B cell (primary cell): ENCODE measurements around the gene INCA1. TPM values are rescaled to one million over a fixed set of nuclear protein-coding genes. Genes with fewer than 3 reads are reported as not detected.

Experiments used
- ATAC-seq: fragments of 200-7000 bp; cut with Tn5 transposase; one replicate; pipeline ENCODE4 v1.10.0; 2021; ENCODE audit warnings: low read depth, mild to moderate bottlenecking, moderate number of reproducible peaks, moderate library complexity
- CTCF ChIA-PET: fragments of 350-600 bp; sonication (Branson Sonifier 250); formaldehyde crosslinking; loops from one replicate; lab custom pipeline; 2021; ENCODE audit warnings: antibody characterized with exemption, inconsistent platforms; lab: Charles Lee
- POLR2A ChIA-PET: fragments of 350-600 bp; sonication (Branson Sonifier 250); formaldehyde crosslinking; loops from one replicate; lab custom pipeline; 2021; ENCODE audit warnings: antibody characterized with exemption; lab: Charles Lee
- DNase-seq: peaks from one replicate; pipeline ENCODE4 v3.0.0; 2013
- H2AFZ ChIP-seq: 2 replicates; pipeline ENCODE4 v1.6.1; 2012; ENCODE audit warnings: mild to moderate bottlenecking, low read depth, low read length; ENCODE audit not compliant: insufficient read depth, poor library complexity, severe bottlenecking
- H3K27ac ChIP-seq, 2 donors: 1 replicate in 1 of 2; 2 replicates in 1 of 2; pipeline ENCODE4 v1.5.1; 2012 to 2013; ENCODE audit warnings: low read length in 2 of 2, mild to moderate bottlenecking in 2 of 2, moderate library complexity in 1 of 2
- H3K27me3 ChIP-seq, 4 experiments: fragments of 200-600 bp in 1 of 4; sonication (generic) in 1 of 4; replicated peaks in 1 of 4; 1 replicate in 2 of 4; 2 replicates in 2 of 4; pipeline versions ENCODE4 v1.6.1 to v1.7.0; 2013 to 2016; ENCODE audit warnings: low read length in 3 of 4, mild to moderate bottlenecking in 2 of 4, mixed read lengths in 1 of 4, moderate library complexity in 1 of 4; ENCODE audit not compliant: insufficient read depth in 4 of 4, control insufficient read depth in 3 of 4; ENCODE audit errors: control extremely low read depth in 1 of 4
- H3K36me3 ChIP-seq, 2 experiments: replicated peaks in 1 of 2; 1 replicate in 1 of 2; 2 replicates in 1 of 2; pipeline versions ENCODE4 v1.6.1 to v1.7.1; 2013; ENCODE audit warnings: low read length in 1 of 2; ENCODE audit not compliant: insufficient read depth in 2 of 2, control insufficient read depth in 1 of 2; ENCODE audit errors: control extremely low read depth in 1 of 2, extremely low read depth in 1 of 2
- H3K4me1 ChIP-seq, 2 donors: fragments of 200-600 bp in 1 of 2; sonication (generic) in 1 of 2; 1 replicate in 1 of 2; 2 replicates in 1 of 2; pipeline versions ENCODE4 v1.5.1 to v1.6.1; 2013 to 2017; ENCODE audit warnings: low read length in 2 of 2; ENCODE audit not compliant: control insufficient read depth in 2 of 2, insufficient read depth in 2 of 2
- H3K4me2 ChIP-seq: replicated peaks from 2 replicates; pipeline ENCODE3; 2012; ENCODE audit warnings: mild to moderate bottlenecking, low read depth, low read length; ENCODE audit not compliant: poor library complexity, severe bottlenecking
- H3K4me3 ChIP-seq, 5 experiments: fragments of 200-600 bp in 1 of 5; sonication (generic) in 1 of 5; 1 replicate in 3 of 5; 2 replicates in 2 of 5; pipeline versions ENCODE4 v1.5.1 to v1.7.0; 2011 to 2016; ENCODE audit warnings: low read length in 4 of 5, mild to moderate bottlenecking in 4 of 5, low read depth in 2 of 5, control low read depth in 1 of 5, moderate library complexity in 1 of 5; ENCODE audit not compliant: insufficient read depth in 1 of 5; ENCODE audit errors: control extremely low read depth in 1 of 5, extremely low read depth in 1 of 5
- H3K79me2 ChIP-seq: fragments of 200-600 bp; sonication (generic); one replicate; pipeline ENCODE4 v1.6.0; 2016; ENCODE audit warnings: low read length; ENCODE audit not compliant: control insufficient read depth, insufficient read depth
- H3K9ac ChIP-seq: fragments of 200-600 bp; sonication (generic); 2 replicates; pipeline ENCODE4 v1.6.1; 2017; ENCODE audit warnings: mild to moderate bottlenecking, low read length, moderate library complexity
- H3K9me3 ChIP-seq, 3 donors: one replicate each; pipeline versions ENCODE4 v1.6.1 to v1.7.1; 2013; ENCODE audit warnings: low read length in 2 of 3; ENCODE audit not compliant: control insufficient read depth in 2 of 3, insufficient read depth in 1 of 3; ENCODE audit errors: control extremely low read depth in 1 of 3
- H4K20me1 ChIP-seq: 2 replicates; pipeline ENCODE4 v1.6.0; 2012; ENCODE audit warnings: mild to moderate bottlenecking, low read length; ENCODE audit not compliant: insufficient read depth, control insufficient read depth, poor library complexity, severe bottlenecking
- H3K27ac Mint-ChIP-seq: one replicate; pipeline ENCODE4 v1.8.0; 2021; ENCODE audit warnings: mixed read lengths
- H3K27me3 Mint-ChIP-seq: one replicate; pipeline ENCODE4 v1.8.0; 2021; ENCODE audit warnings: mixed read lengths
- H3K4me1 Mint-ChIP-seq: one replicate; pipeline ENCODE4 v1.8.0; 2021; ENCODE audit warnings: mixed read lengths
- H3K4me3 Mint-ChIP-seq: one replicate; pipeline ENCODE4 v1.8.0; 2021; ENCODE audit warnings: mixed read lengths
- H3K9me3 Mint-ChIP-seq: one replicate; pipeline ENCODE4 v1.8.0; 2022; ENCODE audit warnings: mixed read lengths; ENCODE audit not compliant: insufficient read depth
- CTCF ChIP-seq: fragments of 200-600 bp; IDR thresholded peaks from one replicate; pipeline ENCODE4 v1.8.0; 2022; ENCODE audit warnings: antibody characterized with exemption, mild to moderate bottlenecking
- EZH2 ChIP-seq: IDR thresholded peaks from 2 replicates; pipeline ENCODE4 v1.6.1; 2012; ENCODE audit warnings: borderline replicate concordance, low read depth, mild to moderate bottlenecking, moderate library complexity, low read length; ENCODE audit not compliant: insufficient read depth, poor library complexity, severe bottlenecking
- WGBS: methylation state at CpG from one replicate; pipeline ENCODE4 v1.1.5; 2013; ENCODE audit warnings: missing lambda C conversion rate; ENCODE audit not compliant: insufficient coverage; 5-methylcytosine and 5-hydroxymethylcytosine counted together
- intact Hi-C: fragments of 100-400 bp; cut with micrococcal nuclease; formaldehyde crosslinking; loops from one replicate; pipeline ENCODE4 v1.10.0; 2022
- polyA plus RNA-seq: library from polyadenylated mRNA; depleted of rRNA; stranded (reverse); fragments of >200 nt; gene quantifications from 2 replicates; pipeline ENCODE4 v1.2.3, GENCODE V29; 2012
- total RNA-seq, 2 donors: library from RNA; stranded (reverse); fragments of 120-200 nt in 1 of 2; gene quantifications; 1 replicate in 1 of 2; 2 replicates in 1 of 2; pipeline versions ENCODE4 v1.2.3 to v1.2.4, GENCODE V29; 2013 to 2022

INCA1 gene
- total and polyA plus RNA-seq, 2 donors (not counting 1 experiment from before 2014, with no cell fraction given), result 0.30 to 0.60 TPM

- Histone ChIP-seq H3K4me2 (peak overlapping the region; percentile 32), H3K9ac (no peak overlapping the region), H3K27me3 (no peaks in the 10 kb centered on the region), H2AFZ (no peak overlapping the region), H3K4me1 (peaks cover 18 to 35% of the 10 kb centered on the region in 2 donors), H4K20me1 (no peaks in the 10 kb centered on the region), H3K4me3 (no peak overlapping the region), H3K9me3 (no peaks in the 10 kb centered on the region), H3K79me2 (peaks cover 11% of the 10 kb centered on the region), H3K36me3 (peaks cover 0 to 44% of the 10 kb centered on the region in 2 experiments), H3K27ac (no peak overlapping the region)
- DNase-seq (peak; percentile 66), ATAC-seq (peak; percentile 75)
- no peaks in the 10 kb centered on the region for H3K27me3 Mint-ChIP-seq
- TF ChIP-seq CTCF (peak; percentile 77), EZH2 (no peak)
- no peaks in the 10 kb centered on the region for H3K9me3 Mint-ChIP-seq
- CTCF ChIA-PET, result interaction anchor here (0.6 to 4.3 kb wide), 15 partner anchors 9 to 98 kb away, joined by 3 to 34 read pairs (median 5); partner anchors contain the start of genes RNF167, SLC25A11, SPAG7 and ZFP3
- peak overlapping the region; percentile 87 for H3K27ac Mint-ChIP-seq
- intact Hi-C loops, result loop anchor here (1.0 to 5.0 kb wide), 3 partner anchors 13 to 82 kb away; partner anchors contain the start of gene SPAG7
- POLR2A ChIA-PET, result no interaction called here
- H3K4me3 Mint-ChIP-seq, result peak overlapping the region; percentile 29
- peaks cover 41% of the 10 kb centered on the region for H3K4me1 Mint-ChIP-seq
- WGBS, result 42% methylated on average over 3 of the region's 6 CpGs
Observed at GRCh38 chr17:4980644-4981216, 16.6 kb downstream of the INCA1 start.

- peaks cover 11% of the 10 kb centered on the region for H3K79me2 ChIP-seq
- peak overlapping the region; percentile 13 for H3K9ac ChIP-seq
- H2AFZ ChIP-seq, result peak overlapping the region; percentile 13
- ChIA-PET CTCF (interaction anchor here (0.7 to 4.3 kb wide), 9 partner anchors 9 to 104 kb away, joined by 3 to 34 read pairs (median 5); partner anchors contain the start of genes CAMTA2, CHRNE, RNF167 and SLC25A11), POLR2A (interaction anchor here (0.6 to 1.2 kb wide), 3 partner anchors 11 to 73 kb away, joined by 3 to 4 read pairs (median 4); partner anchors contain the start of genes RNF167, SLC25A11 and SPAG7)
- H3K9me3 Mint-ChIP-seq, result no peaks in the 10 kb centered on the region
- no peaks in the 10 kb centered on the region for H3K27me3 ChIP-seq
- TF ChIP-seq CTCF (no peak), EZH2 (no peak)
- H3K4me1 ChIP-seq, result peaks cover 18 to 35% of the 10 kb centered on the region in 2 donors
- no peaks in the 10 kb centered on the region for H3K9me3 ChIP-seq
- peak overlapping the region; percentile 55 for H3K4me2 ChIP-seq
- peaks cover 40% of the 10 kb centered on the region for H3K4me1 Mint-ChIP-seq
- H3K27ac Mint-ChIP-seq, result peak overlapping the region; percentile 78
- no peaks in the 10 kb centered on the region for H3K27me3 Mint-ChIP-seq
- H3K27ac ChIP-seq, result peak overlapping the region; percentile 23 to 29
- H3K4me3 Mint-ChIP-seq, result no peak overlapping the region
- intact Hi-C loops, result no loop called here
- ATAC-seq (peak; percentile 55), DNase-seq (peak; percentile 76)
- H3K36me3 ChIP-seq, result peaks cover 0 to 61% of the 10 kb centered on the region in 2 experiments
- H4K20me1 ChIP-seq, result no peaks in the 10 kb centered on the region
- H3K4me3 ChIP-seq, result peak overlapping the region in 1 of 5 experiments; percentile 15
Observed at GRCh38 chr17:4978726-4979125, 18.6 kb downstream of the INCA1 start.
